Measurements from ENCODE around the gene LITAFD. TPM values are rescaled to one million over a fixed set of nuclear protein-coding genes. Genes with fewer than 3 reads are reported as not detected.
A peak's percentile ranks its signal among the peaks of the same experiment; 100 is the strongest.

The LITAFD gene
- total and polyA plus RNA-seq, 9 of the 15 experiments (the other 6 are each of a cell fraction or from before 2014, with no cell fraction given) = not detected

- H3K36me3 ChIP-seq (ENCODE audit: control insufficient read depth, insufficient read depth, low read length) = peaks cover 93% of the 10 kb centered on the region
- ATAC-seq (no peak), FAIRE-seq (no peak), DNase-seq (ENCODE audit: extremely low read depth in 1 of 4, low spot score in 3 of 4) (no peak)
- intact Hi-C loops (cut with micrococcal nuclease) (no loop called here), in situ Hi-C loops (cut with MboI) (loop anchor here (5.0 kb wide), 1 partner anchor 103 kb away; no protein-coding TSS in a partner anchor)
- H4K20me1 ChIP-seq (replicated peaks; ENCODE audit: control insufficient read depth, insufficient read depth, low read length) = no peaks in the 10 kb centered on the region; the same call in 1 of the 2 replicates
- ChIA-PET CTCF (ENCODE audit: low intra/inter-chr PET ratio) (no interaction called here), POLR2A (no interaction called here)
- no peak overlapping the region for H3K4me2 ChIP-seq (ENCODE audit: insufficient read depth, low read length)
- no peak overlapping the region for H3K27ac ChIP-seq (ENCODE audit: extremely low read depth, low read depth, low read length)
- no peaks in the 10 kb centered on the region for H3K79me2 ChIP-seq (ENCODE audit: control insufficient read depth, insufficient read depth, low read length)
- H2AFZ ChIP-seq (ENCODE audit: low read depth, low read length) = no peak overlapping the region
- H3K9ac ChIP-seq (ENCODE audit: insufficient read depth in 1 of 2, low read depth in 2 of 2, low read length in 2 of 2) = 0 out of 4 replicates have a peak overlapping the region, but pooled peaks of 1 of the 2 experiments have one; percentile 3
- no peaks in the 10 kb centered on the region for H3K27me3 ChIP-seq (ENCODE audit: control insufficient read depth in 2 of 2, insufficient read depth in 2 of 2, low read length in 2 of 2)
- BruUV-seq (replicated peaks) = no TSS peak
- no peaks in the 10 kb centered on the region for H3K4me1 ChIP-seq (replicated peaks in 1 of 2; ENCODE audit: control insufficient read depth in 2 of 2, insufficient read depth in 2 of 2, low read length in 2 of 2)
- TF ChIP-seq CREBBP (IDR thresholded peaks at IDR 0.05; ENCODE audit: low read depth, low read length) (no peak), ZNF76 (CRISPR knock-in tag; IDR thresholded peaks at IDR 0.05; ENCODE audit: borderline replicate concordance) (no peak), CTBP1 (IDR thresholded peaks at IDR 0.05; ENCODE audit: borderline replicate concordance) (no peak), SP1 (CRISPR knock-in tag; IDR thresholded peaks at IDR 0.05) (no peak), RBM22 (IDR thresholded peaks at IDR 0.05; ENCODE audit: low read depth, low read length, poor library complexity, severe bottlenecking) (peak; percentile 47), PREB (CRISPR knock-in tag; IDR thresholded peaks at IDR 0.05) (no peak), POLR2G (IDR thresholded peaks at IDR 0.05; ENCODE audit: low read depth, low read length) (0 out of 2 replicates have a peak, but pooled peaks have one; percentile 20), TAF7 (tag; IDR thresholded peaks at IDR 0.05) (no peak), CBX3 (IDR thresholded peaks at IDR 0.05; ENCODE audit: borderline replicate concordance in 1 of 2, low read length in 2 of 2) (no peak), MXD1 (CRISPR knock-in tag; IDR thresholded peaks at IDR 0.05; ENCODE audit: borderline replicate concordance, poor library complexity, severe bottlenecking) (no peak), MEIS2 (IDR thresholded peaks at IDR 0.05; ENCODE audit: partially characterized antibody) (no peak)
- no peaks in the 10 kb centered on the region for H3K9me3 ChIP-seq (replicated peaks; ENCODE audit: control insufficient read depth, insufficient read depth, low read depth, low read length)
- H3K4me3 ChIP-seq = no peak overlapping the region
- WGBS (ENCODE audit: insufficient coverage, low coverage, missing lambda C conversion rate) = 96% methylated on average over 8 of the region's 8 CpGs
- no peaks in the 10 kb centered on the region for H3K9me1 ChIP-seq (ENCODE audit: control insufficient read depth, insufficient read depth, low read length)
Observed at GRCh38 chr16:8904018-8904430, 21.9 kb downstream of the LITAFD start.
